GM21447 (cell line): ENCODE measurements around the gene SLC4A2.
A peak's percentile ranks its signal among the peaks of the same experiment; 100 is the strongest.

Source experiments
- ATAC-seq: cut with Tn5 transposase; IDR thresholded peaks from one replicate; pipeline ENCODE4 v1.9.1; 2021; ENCODE audit not compliant: unreplicated experiment

Gene SLC4A2

GRCh38 chr7:151045262-151045661 lies 14.1 kb upstream of the SLC4A2 start:
- ATAC-seq: no peak

GRCh38 chr7:151045967-151046366 lies 13.4 kb upstream of the SLC4A2 start:
- no peak for ATAC-seq

GRCh38 chr7:151046603-151047573 lies 12.5 kb upstream of the SLC4A2 start:
- ATAC-seq: no peak

GRCh38 chr7:151047976-151048815 lies 11.2 kb upstream of the SLC4A2 start, which contains the start of gene ASIC3:
TSS of gene ASIC3 (plus strand) at chr7:151048531. CDS start at chr7:151048886, 355 bp downstream.
- ATAC-seq: no peak

GRCh38 chr7:151048911-151049463 lies 10.4 kb upstream of the SLC4A2 start:
- ATAC-seq: no peak

GRCh38 chr7:151051108-151051507 lies 8.3 kb upstream of the SLC4A2 start:
- ATAC-seq: no peak

GRCh38 chr7:151053096-151053495 lies 6.3 kb upstream of the SLC4A2 start:
- no peak for ATAC-seq

GRCh38 chr7:151053751-151054150 lies 5.6 kb upstream of the SLC4A2 start:
- no peak for ATAC-seq

GRCh38 chr7:151056283-151056665 lies 3.1 kb upstream of the SLC4A2 start:
- ATAC-seq: no peak

GRCh38 chr7:151056666-151057505 lies 2.5 kb upstream of the SLC4A2 start:
- no peak for ATAC-seq

GRCh38 chr7:151057506-151057988 lies 1.8 kb upstream of the SLC4A2 start, which contains the start of gene CDK5:
TSS of gene CDK5 (minus strand) at chr7:151057897. CDS start at chr7:151057848, 49 bp downstream.
- ATAC-seq: peak; percentile 6

GRCh38 chr7:151057989-151058780 lies 1.2 kb upstream of the SLC4A2 start:
- peak; percentile 82 for ATAC-seq

- no peak for ATAC-seq
Observed at GRCh38 chr7:151058781-151059366, 515 bp upstream of the SLC4A2 start.

- no peak for ATAC-seq
Observed at GRCh38 chr7:151060113-151060415, 675 bp downstream of the SLC4A2 start.

GRCh38 chr7:151060416-151061212 lies 1.2 kb downstream of the SLC4A2 start:
- no peak for ATAC-seq

GRCh38 chr7:151061213-151062110 lies 2.1 kb downstream of the SLC4A2 start:
- ATAC-seq: no peak

GRCh38 chr7:151062111-151062398 lies 2.7 kb downstream of the SLC4A2 start:
- no peak for ATAC-seq
